EL (cell line): ENCODE measurements around the gene CNOT11.
"Not testable (repeated sequence)": the region's sequence is repeated elsewhere in the genome, so short reads cannot be mapped to it uniquely, and the experiment has no call there.

Source experiments
- DNase-seq: peaks from one replicate; pipeline ENCODE4 v3.0.0-alpha.2; 2016

Gene CNOT11

DNA sequence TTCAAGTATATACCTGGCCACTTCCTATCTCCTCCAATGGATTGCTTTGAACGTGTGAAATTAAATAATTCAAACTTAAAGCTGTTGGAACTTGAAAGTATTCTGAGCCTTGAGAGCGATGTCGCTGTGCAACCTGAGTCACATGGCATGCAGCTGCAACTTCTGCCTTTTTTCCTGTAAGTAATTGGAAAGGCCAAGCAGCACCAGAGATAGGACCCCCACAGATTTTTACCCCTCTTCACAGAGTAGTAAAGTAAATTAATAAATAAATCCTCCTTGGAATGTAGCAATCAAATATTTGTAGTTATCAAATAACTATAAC is 59.0 kb downstream of the CNOT11 start:
- DNase-seq, result no peak

DNA sequence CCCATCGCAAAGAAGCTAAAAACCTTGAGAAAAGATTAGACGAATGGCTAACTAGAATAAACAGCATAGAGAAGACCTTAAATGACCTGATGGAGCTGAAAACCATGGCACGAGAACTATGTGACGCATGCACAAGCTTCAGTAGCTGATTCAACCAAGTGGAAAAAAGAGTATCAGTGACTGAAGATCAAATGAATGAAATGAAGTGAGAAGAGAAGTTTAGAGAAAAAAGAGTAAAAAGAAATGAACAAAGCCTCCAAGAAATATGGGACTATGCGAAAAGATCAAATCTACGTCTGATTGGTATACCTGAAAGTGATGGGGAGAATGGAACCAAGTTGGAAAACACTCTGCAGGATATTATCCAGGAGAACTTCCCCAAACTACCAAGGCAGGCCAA is 63.9 kb downstream of the CNOT11 start:
- DNase-seq, result not testable (repeated sequence)
